ENCODE results near the gene VPS37D.
A peak's percentile ranks its signal among the peaks of the same experiment; 100 is the strongest.

Gene VPS37D

DNA sequence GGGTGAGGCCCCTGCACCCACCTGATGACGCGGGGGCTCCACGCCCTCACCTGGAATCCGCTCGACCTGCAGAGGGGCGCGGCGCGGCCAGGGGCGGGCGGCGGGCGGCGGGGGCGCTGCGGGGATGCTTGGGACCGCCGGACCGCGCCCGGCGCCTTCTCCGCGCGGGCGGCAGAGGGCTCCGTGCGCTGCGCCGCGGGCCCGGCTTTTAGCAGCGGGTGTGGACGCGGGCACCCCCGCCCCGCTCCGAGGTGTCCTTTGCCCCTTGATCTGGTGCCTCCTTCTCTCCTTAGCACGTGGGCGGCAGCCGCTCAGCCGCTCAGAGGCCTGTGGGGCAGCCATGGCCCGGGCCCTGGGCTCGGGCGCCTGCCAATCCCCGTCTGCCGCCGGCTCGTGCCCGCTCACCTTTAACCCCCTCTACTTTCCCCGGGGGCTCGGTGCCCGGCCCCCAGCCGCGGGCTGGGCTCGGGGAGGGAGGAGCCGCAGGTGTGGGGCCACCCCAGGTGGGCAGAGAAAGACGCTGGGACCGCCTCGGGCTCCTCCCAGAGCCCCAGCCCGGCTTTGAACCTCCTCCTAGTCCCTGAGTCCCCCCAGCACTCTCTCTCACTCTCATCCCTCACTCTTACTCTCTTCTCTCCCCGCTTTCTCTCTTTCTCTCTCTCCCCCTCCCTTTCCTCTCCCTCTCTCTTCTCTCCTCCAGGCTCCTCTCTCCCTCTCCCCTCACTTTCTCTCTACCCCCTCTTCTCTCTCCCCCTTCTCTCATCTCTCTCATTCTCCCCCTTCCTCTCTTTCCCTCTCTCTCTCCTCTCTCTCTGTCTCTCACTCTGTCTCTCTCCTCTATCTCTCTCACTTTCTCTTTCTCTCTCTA is 19.7 kb upstream of the VPS37D start:
- peak overlapping the region; percentile 75 for H2AFZ ChIP-seq (ENCODE audit: low read depth)
- H3K27me3 ChIP-seq (ENCODE audit: insufficient read depth, low read depth) = peaks cover 68% of the 10 kb centered on the region
- H3K36me3 ChIP-seq (ENCODE audit: insufficient read depth) = no peaks in the 10 kb centered on the region
- H3K4me2 ChIP-seq = peak overlapping the region; percentile 74
- no peaks in the 10 kb centered on the region for H3K4me1 ChIP-seq (ENCODE audit: low read depth, poor library complexity, severe bottlenecking)
- H3K27ac ChIP-seq = no peak overlapping the region
- peak overlapping the region; percentile 29; the same call in 1 of the 2 replicates for H3K9ac ChIP-seq
- no peak overlapping the region for H3K4me3 ChIP-seq (IDR thresholded peaks at IDR 0.05; ENCODE audit: insufficient read depth, low read depth, low read length)
- TF ChIP-seq, protein P1, sequence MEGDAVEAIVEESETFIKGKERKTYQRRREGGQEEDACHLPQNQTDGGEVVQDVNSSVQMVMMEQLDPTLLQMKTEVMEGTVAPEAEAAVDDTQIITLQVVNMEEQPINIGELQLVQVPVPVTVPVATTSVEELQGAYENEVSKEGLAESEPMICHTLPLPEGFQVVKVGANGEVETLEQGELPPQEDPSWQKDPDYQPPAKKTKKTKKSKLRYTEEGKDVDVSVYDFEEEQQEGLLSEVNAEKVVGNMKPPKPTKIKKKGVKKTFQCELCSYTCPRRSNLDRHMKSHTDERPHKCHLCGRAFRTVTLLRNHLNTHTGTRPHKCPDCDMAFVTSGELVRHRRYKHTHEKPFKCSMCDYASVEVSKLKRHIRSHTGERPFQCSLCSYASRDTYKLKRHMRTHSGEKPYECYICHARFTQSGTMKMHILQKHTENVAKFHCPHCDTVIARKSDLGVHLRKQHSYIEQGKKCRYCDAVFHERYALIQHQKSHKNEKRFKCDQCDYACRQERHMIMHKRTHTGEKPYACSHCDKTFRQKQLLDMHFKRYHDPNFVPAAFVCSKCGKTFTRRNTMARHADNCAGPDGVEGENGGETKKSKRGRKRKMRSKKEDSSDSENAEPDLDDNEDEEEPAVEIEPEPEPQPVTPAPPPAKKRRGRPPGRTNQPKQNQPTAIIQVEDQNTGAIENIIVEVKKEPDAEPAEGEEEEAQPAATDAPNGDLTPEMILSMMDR (conservative IDR thresholded peaks at IDR 0.05; ENCODE audit: low read depth, low read length) = no peak
- H4K20me1 ChIP-seq (ENCODE audit: insufficient read depth) = no peaks in the 10 kb centered on the region
- no peaks in the 10 kb centered on the region for H3K79me2 ChIP-seq (ENCODE audit: insufficient read depth, low read depth)

DNA sequence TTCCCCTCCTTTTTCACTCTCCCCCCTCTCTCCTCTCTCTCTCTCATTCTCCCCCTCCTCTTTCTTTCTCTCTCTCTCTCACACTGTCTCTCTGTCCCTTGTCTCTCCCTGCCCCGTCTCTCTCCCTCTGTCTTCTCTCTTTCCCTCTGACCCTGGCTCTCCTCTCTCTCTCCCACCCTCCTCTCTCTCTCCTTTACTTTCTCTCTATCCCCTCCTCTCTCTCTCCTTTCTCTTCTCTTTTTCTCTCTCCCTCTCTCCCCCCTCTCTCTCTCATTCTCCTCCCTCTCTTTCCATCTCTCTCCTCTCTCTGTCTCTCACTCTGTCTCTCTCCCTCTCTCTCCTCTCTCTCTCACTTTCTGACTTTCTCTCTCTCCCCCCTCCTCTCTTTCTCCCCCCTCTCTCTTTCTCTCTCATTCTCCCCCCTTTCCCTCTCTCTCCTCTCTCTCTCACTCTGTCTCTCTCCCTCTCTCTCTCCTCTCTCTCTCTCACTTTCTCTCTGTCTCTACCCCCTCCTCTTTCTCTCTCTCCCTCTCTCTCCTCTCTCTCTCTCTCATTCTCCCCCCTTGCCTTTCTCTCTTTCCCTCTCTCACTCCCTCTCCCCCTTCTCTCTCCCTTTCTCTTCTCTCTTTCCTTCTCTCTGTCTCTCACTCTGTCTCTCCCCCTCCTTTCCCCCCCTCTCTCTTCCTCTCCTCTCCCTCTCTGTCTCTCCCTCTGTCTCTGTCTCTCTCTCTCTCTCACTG is 18.9 kb upstream of the VPS37D start:
- Histone ChIP-seq H3K27me3 (ENCODE audit: insufficient read depth, low read depth) (peaks cover 67% of the 10 kb centered on the region), H3K27ac (no peak overlapping the region), H3K79me2 (ENCODE audit: insufficient read depth, low read depth) (no peaks in the 10 kb centered on the region), H3K4me3 (IDR thresholded peaks at IDR 0.05; ENCODE audit: insufficient read depth, low read depth, low read length) (no peak overlapping the region), H2AFZ (ENCODE audit: low read depth) (no peak overlapping the region), H3K4me2 (0 out of 2 replicates have a peak overlapping the region, but pooled peaks have one; percentile 74), H3K4me1 (ENCODE audit: low read depth, poor library complexity, severe bottlenecking) (no peaks in the 10 kb centered on the region), H4K20me1 (ENCODE audit: insufficient read depth) (no peaks in the 10 kb centered on the region), H3K9ac (no peak overlapping the region), H3K36me3 (ENCODE audit: insufficient read depth) (no peaks in the 10 kb centered on the region)
- TF ChIP-seq, protein P1 (conservative IDR thresholded peaks at IDR 0.05; ENCODE audit: low read depth, low read length) = no peak

DNA sequence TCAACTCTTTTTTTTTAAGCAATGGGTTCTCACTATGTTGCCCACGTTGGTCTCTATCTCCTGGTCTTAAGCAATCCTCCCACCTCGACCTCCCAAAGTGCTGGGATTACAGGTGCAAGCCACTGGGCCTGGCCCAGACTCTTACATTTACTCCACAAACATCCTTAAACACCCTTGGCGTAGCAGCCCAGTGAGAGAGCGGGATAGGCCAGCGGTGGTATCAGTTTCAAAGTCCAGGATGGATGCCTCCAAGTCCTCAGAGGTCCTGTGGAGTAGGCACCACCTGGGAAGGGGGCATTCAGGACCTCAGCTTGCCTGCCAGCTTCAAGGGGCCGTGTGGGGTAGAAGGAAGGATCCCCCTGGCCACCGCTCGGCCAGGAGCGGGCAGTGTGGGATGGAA is 18.1 kb upstream of the VPS37D start:
- TF ChIP-seq, protein P1 (conservative IDR thresholded peaks at IDR 0.05; ENCODE audit: low read depth, low read length) = no peak
- Histone ChIP-seq H2AFZ (ENCODE audit: low read depth) (no peak overlapping the region), H3K79me2 (ENCODE audit: insufficient read depth, low read depth) (no peaks in the 10 kb centered on the region), H4K20me1 (ENCODE audit: insufficient read depth) (no peaks in the 10 kb centered on the region), H3K4me2 (no peak overlapping the region), H3K4me1 (ENCODE audit: low read depth, poor library complexity, severe bottlenecking) (no peaks in the 10 kb centered on the region), H3K36me3 (ENCODE audit: insufficient read depth) (no peaks in the 10 kb centered on the region), H3K27me3 (ENCODE audit: insufficient read depth, low read depth) (peaks cover 60% of the 10 kb centered on the region), H3K27ac (no peak overlapping the region), H3K9ac (no peak overlapping the region), H3K4me3 (IDR thresholded peaks at IDR 0.05; ENCODE audit: insufficient read depth, low read depth, low read length) (no peak overlapping the region)

DNA sequence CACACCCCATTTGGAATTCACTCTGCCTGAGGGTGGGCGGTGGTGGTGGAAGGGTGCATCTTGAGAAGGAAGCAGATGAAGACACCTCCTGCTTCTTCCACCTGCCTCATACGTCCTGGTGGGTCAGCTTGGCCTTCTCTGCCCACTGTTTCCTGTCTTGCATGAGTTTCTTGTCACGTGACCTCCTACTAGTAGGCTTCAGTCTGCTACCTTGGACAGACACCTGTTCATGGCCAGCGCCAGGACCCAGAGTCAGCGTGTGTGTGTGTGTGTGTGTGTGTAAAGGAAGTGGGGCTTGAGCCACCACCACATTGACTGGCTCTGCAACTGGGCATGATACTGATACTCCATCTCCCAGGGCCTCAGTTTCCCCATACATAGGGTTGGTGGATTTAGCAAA is 17.1 kb upstream of the VPS37D start:
- no peak overlapping the region for H3K4me2 ChIP-seq
- H3K4me3 ChIP-seq (IDR thresholded peaks at IDR 0.05; ENCODE audit: insufficient read depth, low read depth, low read length) = no peak overlapping the region
- H3K9ac ChIP-seq = no peak overlapping the region
- H3K4me1 ChIP-seq (ENCODE audit: low read depth, poor library complexity, severe bottlenecking) = no peaks in the 10 kb centered on the region
- H3K27ac ChIP-seq = no peak overlapping the region
- H3K27me3 ChIP-seq (ENCODE audit: insufficient read depth, low read depth) = peaks cover 53% of the 10 kb centered on the region
- TF ChIP-seq, protein P1 (conservative IDR thresholded peaks at IDR 0.05; ENCODE audit: low read depth, low read length) = no peak
- no peaks in the 10 kb centered on the region for H3K79me2 ChIP-seq (ENCODE audit: insufficient read depth, low read depth)
- H3K36me3 ChIP-seq (ENCODE audit: insufficient read depth) = no peaks in the 10 kb centered on the region
- H4K20me1 ChIP-seq (ENCODE audit: insufficient read depth) = no peaks in the 10 kb centered on the region
- H2AFZ ChIP-seq (ENCODE audit: low read depth) = no peak overlapping the region

Measured in KMS-11 (cell line).